Right atrium auricular region (tissue), 2 donors: ENCODE measurements around the gene RASIP1. TPM values are rescaled to one million over a fixed set of nuclear protein-coding genes. Genes with fewer than 3 reads are reported as not detected.
A peak's percentile ranks its signal among the peaks of the same experiment; 100 is the strongest.

ENCODE experiments used
- DNase-seq: peaks from one replicate; pipeline ENCODE4 v3.0.0-alpha.2; 2019; ENCODE audit warnings: low spot score
- H3K27ac ChIP-seq, 2 donors: fragments of 200-600 bp; sonication (generic); 1 replicate in 1 of 2; 2 replicates in 1 of 2; pipeline ENCODE4 v1.5.1; 2016 to 2019
- H3K27me3 ChIP-seq, 2 donors: fragments of 200-600 bp; sonication (generic); one replicate each; pipeline versions ENCODE4 v1.5.1 to v1.6.0; 2017 to 2019
- H3K36me3 ChIP-seq: fragments of 200-600 bp; sonication (generic); one replicate; pipeline ENCODE4 v1.5.1; 2016
- H3K4me1 ChIP-seq, 2 donors: fragments of 200-600 bp; sonication (generic); one replicate each; pipeline versions ENCODE4 v1.5.1 to v1.6.0; 2017 to 2019
- H3K4me3 ChIP-seq, 2 donors: fragments of 200-600 bp; sonication (generic); 1 replicate in 1 of 2; 2 replicates in 1 of 2; pipeline ENCODE4 v1.5.1; 2017 to 2019; ENCODE audit warnings: mild to moderate bottlenecking in 1 of 2, moderate library complexity in 1 of 2
- H3K9me3 ChIP-seq, 2 donors: fragments of 200-600 bp; sonication (generic); one replicate each; pipeline ENCODE4 v1.5.1; 2019
- total RNA-seq, 2 donors: library from RNA; depleted of rRNA; stranded (reverse); fragments of >200 nt; gene quantifications; one replicate each; pipeline ENCODE4 v1.1.0, GENCODE V29; 2016
- TF ChIP-seq, protein P1 (sequence below), 2 donors: fragments of 200-600 bp; sonication (generic); IDR thresholded peaks; one replicate each; pipeline ENCODE4 v1.5.1; 2019; ENCODE audit warnings: antibody characterized with exemption in 2 of 2

RASIP1 gene
- total RNA-seq, 2 donors from 2014 or later, result 13.6 to 22.9 TPM

DNA sequence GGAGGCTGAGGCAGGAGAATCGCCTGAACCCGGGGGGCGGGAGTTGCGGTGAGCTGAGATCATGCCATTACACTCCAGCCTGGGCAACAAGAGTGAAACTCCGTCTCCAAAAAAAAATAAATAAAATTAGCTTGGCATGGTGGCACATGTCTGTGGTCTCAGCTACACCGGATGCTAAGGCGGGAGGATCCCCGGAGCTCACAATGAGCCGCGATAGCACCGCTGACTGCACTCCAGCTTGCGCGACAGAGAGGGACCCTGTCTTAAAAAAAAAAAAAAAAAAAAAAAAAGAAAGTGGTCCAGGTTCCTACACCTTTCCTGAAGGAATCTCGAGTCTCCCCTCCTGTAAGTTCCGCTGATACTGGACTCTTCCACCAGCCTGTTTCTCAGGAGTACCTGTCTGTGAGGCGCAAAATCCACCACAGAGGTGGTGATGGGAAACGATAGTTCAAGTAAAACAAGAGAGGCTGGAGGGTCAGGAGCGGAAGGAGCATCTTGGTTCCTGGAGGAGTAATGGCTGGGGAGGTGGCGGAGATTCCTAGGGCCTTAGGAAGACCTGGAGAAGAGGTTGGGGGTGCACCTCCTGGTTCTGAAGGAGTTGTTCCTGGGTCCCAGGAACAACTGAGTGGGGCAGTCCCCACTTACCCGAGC, 11.6 kb upstream of the RASIP1 start:
- no peaks in the 10 kb centered on the region for H3K27me3 ChIP-seq
- TF ChIP-seq, protein P1, sequence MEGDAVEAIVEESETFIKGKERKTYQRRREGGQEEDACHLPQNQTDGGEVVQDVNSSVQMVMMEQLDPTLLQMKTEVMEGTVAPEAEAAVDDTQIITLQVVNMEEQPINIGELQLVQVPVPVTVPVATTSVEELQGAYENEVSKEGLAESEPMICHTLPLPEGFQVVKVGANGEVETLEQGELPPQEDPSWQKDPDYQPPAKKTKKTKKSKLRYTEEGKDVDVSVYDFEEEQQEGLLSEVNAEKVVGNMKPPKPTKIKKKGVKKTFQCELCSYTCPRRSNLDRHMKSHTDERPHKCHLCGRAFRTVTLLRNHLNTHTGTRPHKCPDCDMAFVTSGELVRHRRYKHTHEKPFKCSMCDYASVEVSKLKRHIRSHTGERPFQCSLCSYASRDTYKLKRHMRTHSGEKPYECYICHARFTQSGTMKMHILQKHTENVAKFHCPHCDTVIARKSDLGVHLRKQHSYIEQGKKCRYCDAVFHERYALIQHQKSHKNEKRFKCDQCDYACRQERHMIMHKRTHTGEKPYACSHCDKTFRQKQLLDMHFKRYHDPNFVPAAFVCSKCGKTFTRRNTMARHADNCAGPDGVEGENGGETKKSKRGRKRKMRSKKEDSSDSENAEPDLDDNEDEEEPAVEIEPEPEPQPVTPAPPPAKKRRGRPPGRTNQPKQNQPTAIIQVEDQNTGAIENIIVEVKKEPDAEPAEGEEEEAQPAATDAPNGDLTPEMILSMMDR (IDR thresholded peaks at IDR 0.05), result no peak
- DNase-seq, result no peak
- H3K9me3 ChIP-seq, result no peaks in the 10 kb centered on the region
- H3K4me3 ChIP-seq, result peak overlapping the region; percentile 35 to 48
- peaks cover 0 to 26% of the 10 kb centered on the region in 2 donors for H3K4me1 ChIP-seq
- no peaks in the 10 kb centered on the region for H3K36me3 ChIP-seq
- peak overlapping the region; percentile 33 to 64 for H3K27ac ChIP-seq

DNA sequence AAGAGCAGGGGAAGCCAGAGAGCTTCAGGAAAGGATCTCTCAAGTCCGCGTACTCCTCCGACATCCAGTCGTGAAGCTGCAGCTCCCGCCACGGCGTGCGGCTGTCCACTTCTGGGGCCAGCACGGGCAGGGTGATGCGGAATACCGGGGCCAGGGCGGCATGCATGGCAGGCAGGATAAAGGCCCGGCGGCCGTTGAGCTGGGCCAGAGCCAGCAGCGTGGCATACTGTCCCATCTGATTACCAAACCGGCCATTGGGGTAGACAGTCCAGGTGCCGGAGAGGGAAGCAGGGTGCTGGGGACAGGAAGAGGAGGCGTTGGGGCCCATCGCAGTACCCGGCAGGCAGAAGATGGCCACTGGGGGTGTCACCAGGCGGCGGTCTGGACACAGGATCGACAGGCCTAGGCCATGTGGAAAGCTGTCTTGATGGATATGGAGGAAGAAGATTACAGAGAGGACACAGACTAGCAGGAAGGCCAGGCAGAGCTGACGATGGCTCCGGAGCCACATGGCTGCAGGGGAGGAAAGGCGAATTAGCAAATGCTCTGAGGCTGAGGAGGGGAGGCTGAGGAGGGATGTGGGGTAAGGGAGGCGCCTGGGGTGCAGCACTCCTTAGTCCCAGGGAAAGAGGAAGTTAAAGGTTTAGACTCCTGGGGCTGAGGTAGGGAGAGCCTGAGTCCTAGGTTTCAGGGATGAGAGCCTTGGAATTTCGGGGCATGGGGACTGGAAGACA, 10.5 kb upstream of the RASIP1 start:
- H3K27me3 ChIP-seq, result no peaks in the 10 kb centered on the region
- H3K27ac ChIP-seq, result no peak overlapping the region
- TF ChIP-seq, protein P1 (IDR thresholded peaks at IDR 0.05), result no peak
- peak overlapping the region in 1 of 2 donors; percentile 48 for H3K4me3 ChIP-seq
- DNase-seq, result no peak
- no peaks in the 10 kb centered on the region for H3K9me3 ChIP-seq
- H3K4me1 ChIP-seq, result peaks cover 0 to 32% of the 10 kb centered on the region in 2 donors
- no peaks in the 10 kb centered on the region for H3K36me3 ChIP-seq

GRCh38 chr19:48750351-48750750, 9.9 kb upstream of the RASIP1 start:
- H3K4me1 ChIP-seq, result peaks cover 0 to 32% of the 10 kb centered on the region in 2 donors
- no peak overlapping the region for H3K4me3 ChIP-seq
- DNase-seq, result no peak
- TF ChIP-seq, protein P1 (IDR thresholded peaks at IDR 0.05), result no peak
- no peak overlapping the region for H3K27ac ChIP-seq
- no peaks in the 10 kb centered on the region for H3K9me3 ChIP-seq
- H3K27me3 ChIP-seq, result no peaks in the 10 kb centered on the region
- H3K36me3 ChIP-seq, result no peaks in the 10 kb centered on the region

- Histone ChIP-seq H3K9me3 (no peaks in the 10 kb centered on the region), H3K4me1 (peaks cover 0 to 32% of the 10 kb centered on the region in 2 donors), H3K36me3 (no peaks in the 10 kb centered on the region), H3K4me3 (no peak overlapping the region), H3K27me3 (no peaks in the 10 kb centered on the region), H3K27ac (no peak overlapping the region)
- no peak for DNase-seq
- TF ChIP-seq, protein P1 (IDR thresholded peaks at IDR 0.05), result no peak
Observed at GRCh38 chr19:48749571-48750198, 9.3 kb upstream of the RASIP1 start.

- Histone ChIP-seq H3K4me3 (peak within 1 kb of the TSS; percentile 30 to 45), H3K9me3 (no peaks in the 10 kb centered on the region), H3K27me3 (no peaks in the 10 kb centered on the region), H3K27ac (peak within 1 kb of the TSS; percentile 80 to 84), H3K36me3 (no peaks in the 10 kb centered on the region), H3K4me1 (peaks cover 0 to 19% of the 10 kb centered on the region in 2 donors)
- peak; percentile 87 for DNase-seq
- TF ChIP-seq, protein P1 (IDR thresholded peaks at IDR 0.05), result no peak
Observed at GRCh38 chr19:48746738-48747575, 6.5 kb upstream of the RASIP1 start, which contains the start of gene IZUMO1. Gene IZUMO1, minus strand, starts transcription at chr19:48746909. Its CDS starts 1,050 bp downstream, at chr19:48745859.
